ENCODE data around the gene STAB2.
"Not testable (repeated sequence)": the region's sequence is repeated elsewhere in the genome, so short reads cannot be mapped to it uniquely, and the experiment has no call there.

The STAB2 gene

GRCh38 chr12:103809154-103809553 is 222.1 kb downstream of the STAB2 start:
- DNase-seq (ENCODE audit: low spot score) = peak; percentile 43

GRCh38 chr12:103809639-103810038 is 222.6 kb downstream of the STAB2 start:
- not testable (repeated sequence) for DNase-seq (ENCODE audit: low spot score)

- DNase-seq (ENCODE audit: low spot score) = no peak
These were observed 223.0 kb downstream of the STAB2 start for GRCh38 chr12:103810111-103810510.

GRCh38 chr12:103811791-103812190 is 224.7 kb downstream of the STAB2 start:
- DNase-seq (ENCODE audit: low spot score) = no peak

- no peak for DNase-seq (ENCODE audit: low spot score)
These were observed 225.7 kb downstream of the STAB2 start for GRCh38 chr12:103812789-103813188.

GRCh38 chr12:103813426-103813825 is 226.4 kb downstream of the STAB2 start:
- no peak for DNase-seq (ENCODE audit: low spot score)

- no peak for DNase-seq (ENCODE audit: low spot score)
These were observed 226.9 kb downstream of the STAB2 start for GRCh38 chr12:103813949-103814348.

GRCh38 chr12:103814436-103814835 is 227.4 kb downstream of the STAB2 start:
- DNase-seq (ENCODE audit: low spot score) = no peak

Measured in hematopoietic multipotent progenitor cell treated with erythropoietin and hydrocortisone succinate and interleukin-3 and kit ligand, for 15 days (in vitro differentiated cells).